HL-60/S4 treated with phorbol 12-myristate 13-acetate at 8.2 ng/mL for 4 days and 3 days (cell line): Measurements from ENCODE around the gene KDELR1.
"Not testable (repeated sequence)": the region's sequence is repeated elsewhere in the genome, so short reads cannot be mapped to it uniquely, and the experiment has no call there.

ENCODE experiments used
- in situ Hi-C: fragments of 300-500 bp; cut with MboI; formaldehyde crosslinking; loops from 2 replicates; pipeline ENCODE4 v1.15.0; 2022; ENCODE audit warnings: low sequenced_read_pairs

KDELR1 gene

GRCh38 chr19:48372904-48373303, 18.4 kb downstream of the KDELR1 start:
- in situ Hi-C loops: no loop called here

DNA sequence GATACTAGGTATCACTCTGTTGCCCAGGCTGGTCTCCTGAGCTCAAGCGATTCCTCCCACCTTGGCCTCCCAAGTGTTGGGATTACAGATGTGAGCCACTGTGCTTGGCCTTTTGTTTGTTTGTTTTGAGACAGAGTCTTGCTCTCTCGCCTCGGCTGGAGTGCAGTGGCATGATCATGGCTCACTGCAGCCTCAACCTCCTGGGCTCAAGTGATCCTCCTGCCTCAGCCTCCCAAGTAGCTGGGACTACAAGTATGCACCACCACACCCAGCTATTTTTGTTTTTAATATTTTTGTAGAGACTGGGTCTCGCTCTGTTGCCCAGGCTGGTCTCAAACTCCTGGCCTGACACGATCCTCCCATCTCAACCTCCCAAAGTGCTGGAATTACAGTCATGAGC, 19.6 kb downstream of the KDELR1 start:
- in situ Hi-C loops: not testable (repeated sequence)

DNA sequence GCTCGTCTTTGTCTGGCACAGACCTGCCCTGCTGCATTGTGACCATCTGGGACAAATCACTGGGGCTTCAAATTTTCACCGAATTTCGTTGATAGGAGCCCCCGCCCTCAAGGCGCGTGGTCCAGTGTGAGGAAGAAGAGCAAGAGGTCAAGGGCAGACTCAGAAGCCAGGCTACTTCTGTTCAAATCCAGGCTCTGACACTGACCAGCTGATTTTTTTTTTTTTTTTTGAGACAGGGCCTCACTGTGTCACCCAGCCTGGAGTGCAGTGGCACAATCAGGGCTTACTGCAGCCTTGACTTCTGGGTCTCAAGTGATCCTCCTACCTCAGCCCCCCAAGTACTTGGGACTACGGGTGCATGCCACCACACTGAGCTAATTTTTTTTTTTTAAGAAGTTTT, 20.0 kb downstream of the KDELR1 start:
- in situ Hi-C loops: no loop called here

- in situ Hi-C loops: no loop called here
These were observed 20.4 kb downstream of the KDELR1 start for GRCh38 chr19:48370955-48371354.

DNA sequence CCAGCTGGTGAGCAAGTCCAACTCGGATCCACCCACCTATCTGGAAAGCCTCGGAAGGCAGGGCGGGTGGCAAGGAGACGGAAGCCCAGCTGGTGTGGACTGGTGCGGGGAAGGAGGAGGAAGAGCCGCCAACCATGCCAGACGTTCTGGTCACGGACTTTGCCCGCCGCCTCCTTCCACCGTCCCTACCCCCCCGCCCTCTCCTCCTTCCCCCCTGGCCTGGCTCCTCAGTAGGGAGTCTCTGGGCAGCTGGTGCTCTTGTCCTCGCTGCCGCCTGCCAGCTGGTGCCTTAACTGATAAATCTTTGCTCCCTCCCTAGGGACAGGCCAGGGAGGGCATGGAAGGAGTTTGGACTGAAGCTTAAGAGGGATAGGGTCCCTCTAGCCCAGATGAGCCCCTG, 22.4 kb downstream of the KDELR1 start:
- in situ Hi-C loops: no loop called here

- in situ Hi-C loops: no loop called here
These were observed 23.5 kb downstream of the KDELR1 start for GRCh38 chr19:48367855-48368254.

DNA sequence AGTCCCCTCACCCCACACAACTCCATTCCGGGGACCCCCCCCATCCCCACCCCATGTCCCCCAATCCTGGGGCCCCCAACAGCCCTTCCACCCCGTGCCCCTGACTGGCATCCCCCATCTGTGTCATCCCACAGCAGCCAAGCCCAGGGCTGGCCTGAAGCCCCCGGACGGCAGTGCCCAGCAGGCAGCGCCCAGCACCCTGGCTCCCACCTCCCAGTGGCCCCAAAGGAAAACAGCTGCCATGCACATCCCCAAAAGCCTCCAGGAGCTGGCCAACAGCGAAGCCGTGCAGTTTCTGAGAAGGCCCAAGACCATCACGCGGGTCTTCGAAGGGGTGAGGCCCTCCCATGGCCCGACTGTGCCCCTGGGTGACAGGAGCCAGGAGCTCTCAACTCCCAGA, 25.7 kb downstream of the KDELR1 start:
- in situ Hi-C loops: no loop called here

GRCh38 chr19:48364598-48365348, 26.6 kb downstream of the KDELR1 start:
- in situ Hi-C loops: no loop called here

GRCh38 chr19:48363810-48364597, 27.3 kb downstream of the KDELR1 start, which contains the start of the genes SYNGR4 and TMEM143:
SYNGR4 (plus strand) TSS chr19:48364367; CDS start chr19:48365843, 1,476 bp downstream.
TMEM143 (minus strand) TSS chr19:48363940; CDS start chr19:48363920, 20 bp downstream.
- in situ Hi-C loops: no loop called here

- in situ Hi-C loops: no loop called here
These were observed 27.9 kb downstream of the KDELR1 start for GRCh38 chr19:48363500-48363809.

DNA sequence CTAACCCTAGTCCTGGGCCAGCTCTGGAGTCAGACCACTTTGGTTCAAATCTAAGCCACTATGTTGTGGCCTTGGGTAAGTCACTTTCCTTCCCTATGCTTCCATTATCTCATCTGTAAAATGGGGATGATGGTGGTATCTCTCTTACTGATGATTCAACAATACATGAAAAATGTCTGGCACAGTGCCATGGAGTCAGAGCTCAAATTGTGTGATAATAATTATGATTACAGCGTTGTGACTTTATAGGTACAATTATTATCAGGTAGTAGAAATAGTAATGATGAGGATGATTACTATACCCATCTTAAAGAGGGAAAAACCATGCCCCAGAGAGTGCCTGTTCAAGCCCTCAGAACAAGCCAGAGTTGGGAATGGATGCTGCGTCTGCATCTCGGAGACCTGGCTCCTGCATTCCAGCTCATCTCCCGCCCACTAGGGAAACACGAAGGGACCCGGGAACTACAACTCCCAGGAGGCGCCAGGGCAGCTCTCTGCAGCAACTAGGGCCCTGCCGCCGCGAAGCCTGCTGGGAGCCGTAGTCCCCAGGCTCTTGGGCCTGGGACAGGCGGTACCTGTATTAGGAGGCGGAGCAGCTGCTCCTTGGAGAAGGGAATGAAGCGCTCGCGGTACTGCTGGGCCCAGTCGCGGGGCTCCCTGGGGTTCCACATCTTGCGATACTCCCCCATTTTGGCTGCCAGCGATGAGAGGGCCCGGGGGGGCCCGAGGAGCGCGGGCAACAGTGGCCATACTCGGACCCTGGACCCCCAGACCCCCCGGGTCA, 28.4 kb downstream of the KDELR1 start:
- in situ Hi-C loops: no loop called here

DNA sequence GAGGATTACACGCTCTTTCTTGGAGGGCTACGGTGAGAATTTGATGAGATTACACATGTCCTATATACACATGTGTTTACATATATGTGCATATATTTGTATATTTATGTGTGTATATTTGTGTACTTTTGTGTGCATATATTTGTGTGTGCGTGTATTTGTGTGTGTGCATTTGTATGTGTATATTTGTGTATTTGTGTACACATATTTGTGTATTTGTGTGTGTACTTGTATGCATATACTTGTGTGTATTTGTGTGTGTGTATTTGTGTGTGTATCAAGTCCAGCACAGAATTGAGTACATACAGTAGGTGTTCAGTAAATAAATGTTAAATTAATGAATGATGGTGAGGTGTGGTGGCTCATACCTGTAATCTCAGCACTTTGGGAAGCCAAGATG, 29.4 kb downstream of the KDELR1 start:
- in situ Hi-C loops: no loop called here

GRCh38 chr19:48359123-48359522, 32.2 kb downstream of the KDELR1 start:
- in situ Hi-C loops: no loop called here

GRCh38 chr19:48355365-48355954, 35.9 kb downstream of the KDELR1 start:
- in situ Hi-C loops: no loop called here

DNA sequence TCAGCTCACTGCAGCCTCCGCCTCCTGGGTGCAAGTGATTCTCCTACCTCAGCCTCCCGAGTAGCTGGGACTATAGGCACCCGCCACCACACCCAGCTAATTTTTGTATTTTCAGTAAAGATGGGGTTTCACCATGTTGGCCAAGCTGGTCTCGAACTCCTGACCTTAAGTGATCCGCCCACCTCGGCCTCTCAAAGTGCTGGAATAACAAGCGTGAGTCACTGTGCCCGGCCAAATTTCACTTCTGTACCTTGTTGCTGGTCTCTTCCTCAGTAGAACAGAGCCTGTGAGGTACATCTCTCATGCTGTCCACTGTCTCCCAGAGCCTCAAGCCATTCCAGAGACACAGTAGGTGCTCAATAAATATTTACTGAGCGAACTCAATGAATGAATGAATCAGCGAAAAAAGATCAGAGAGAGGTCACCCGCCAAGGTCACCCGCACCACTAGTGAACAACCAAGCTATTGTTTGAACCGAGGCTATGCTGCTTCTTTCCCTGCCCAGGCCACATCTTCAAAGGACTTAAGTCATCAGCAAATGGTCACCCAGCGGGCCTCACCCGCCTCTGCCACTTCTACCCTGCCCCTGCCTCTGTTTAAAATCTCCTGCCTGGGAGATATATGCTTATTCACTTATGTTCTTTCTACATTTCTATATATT, 36.9 kb downstream of the KDELR1 start:
- in situ Hi-C loops: no loop called here

DNA sequence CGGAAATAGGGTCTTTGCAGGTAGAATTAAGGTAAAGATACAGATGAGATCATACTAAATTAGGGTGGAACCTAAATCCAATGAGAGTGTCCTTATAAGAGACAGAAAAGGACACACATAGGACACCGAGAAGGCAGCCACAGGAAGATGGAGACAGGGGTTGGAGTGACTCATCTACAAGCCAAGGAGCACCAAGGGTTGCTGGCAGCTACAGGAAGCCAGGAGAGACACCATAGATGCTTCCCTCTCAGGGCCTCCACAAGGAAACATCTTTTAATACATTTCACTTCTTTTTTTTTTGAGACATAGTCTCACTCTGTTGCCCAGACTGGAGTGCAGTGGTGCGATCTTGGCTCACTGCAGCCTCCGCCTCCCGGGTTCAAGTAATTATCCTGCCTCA, 37.7 kb downstream of the KDELR1 start:
- in situ Hi-C loops: no loop called here

DNA sequence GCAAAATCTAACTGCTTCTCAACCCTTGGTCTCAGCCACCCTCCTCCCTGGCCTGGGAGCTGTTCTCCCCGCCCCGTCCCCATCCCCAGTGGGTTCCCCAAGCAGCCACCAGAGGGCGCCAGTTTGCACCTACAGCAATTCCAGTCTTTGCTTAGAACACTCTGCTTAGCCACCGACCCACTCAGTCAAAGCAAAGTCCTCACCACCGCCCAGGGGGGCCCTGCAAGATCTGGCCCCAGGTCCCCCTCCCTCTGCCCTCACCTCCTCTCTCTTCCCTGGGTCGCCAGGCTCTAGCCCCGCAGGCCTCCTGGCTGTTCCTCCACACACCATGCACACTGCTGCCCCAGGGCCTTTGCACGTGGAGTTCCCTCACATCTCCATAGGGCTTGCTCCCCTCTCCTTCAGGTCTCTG, 40.0 kb downstream of the KDELR1 start:
- in situ Hi-C loops: no loop called here

GRCh38 chr19:48350856-48351255, 40.5 kb downstream of the KDELR1 start:
- in situ Hi-C loops: no loop called here

DNA sequence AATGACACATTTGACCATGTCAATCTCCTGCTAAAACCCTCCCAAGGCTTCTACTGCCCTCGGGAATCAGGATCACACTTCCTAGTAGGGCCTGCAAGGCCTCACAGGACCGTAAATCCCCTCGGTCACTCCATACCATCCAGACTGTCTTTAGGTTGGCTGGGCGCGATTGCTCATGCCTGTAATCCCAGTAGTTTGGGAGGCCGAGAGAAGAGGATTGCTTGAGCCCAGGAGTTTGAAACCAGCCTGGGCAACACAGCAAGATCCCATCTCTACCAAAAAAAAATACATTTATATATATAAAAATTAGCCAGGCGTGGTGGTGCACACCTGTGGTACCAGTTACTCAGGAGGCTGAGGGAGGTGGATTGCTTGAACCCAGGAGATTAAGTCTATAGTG, 42.6 kb downstream of the KDELR1 start:
- in situ Hi-C loops: no loop called here

DNA sequence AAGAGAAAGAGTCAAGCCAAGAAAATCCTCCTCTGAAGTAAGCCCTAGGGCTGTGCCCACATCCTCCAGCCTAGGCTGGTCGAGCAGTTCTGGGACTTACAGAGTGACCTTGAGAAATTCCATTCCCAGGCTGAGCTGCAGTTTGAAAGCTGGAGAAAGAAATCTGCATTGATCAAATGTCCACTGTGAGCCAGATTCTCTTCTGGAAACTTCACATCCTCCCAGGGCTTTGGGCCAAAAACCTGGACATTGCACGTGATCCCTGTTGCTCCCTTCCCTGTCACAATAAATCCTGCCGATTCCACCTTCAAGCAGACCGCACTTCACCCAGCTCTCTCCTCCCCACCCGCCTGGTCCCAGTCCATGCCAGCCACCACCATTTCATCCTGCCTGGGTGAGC, 43.3 kb downstream of the KDELR1 start:
- in situ Hi-C loops: no loop called here

DNA sequence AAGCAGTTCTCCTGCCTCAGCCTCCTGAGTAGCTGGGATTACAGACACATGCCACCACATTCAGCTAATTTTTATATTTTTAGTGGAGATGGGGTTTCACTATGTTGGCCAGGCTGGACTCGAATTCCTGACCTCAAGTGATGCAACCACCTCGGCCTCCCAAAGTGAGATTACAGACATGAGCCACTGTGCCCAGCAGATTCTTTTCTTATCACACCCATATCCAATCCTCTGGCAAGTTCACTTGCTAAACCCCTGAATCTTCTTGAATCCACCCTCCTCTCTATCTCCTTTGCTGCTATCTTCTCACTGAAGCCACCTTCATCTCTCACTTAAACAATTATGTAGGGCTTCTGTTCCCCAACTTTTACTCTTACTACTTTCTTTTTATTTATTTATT, 45.2 kb downstream of the KDELR1 start:
- in situ Hi-C loops: no loop called here
